ENCODE measurements around the gene KRTDAP.

Gene KRTDAP

GRCh38 chr19:35512831-35513627, 22.8 kb upstream of the KRTDAP start:
- no peak for DNase-seq

- no peak for DNase-seq
Measured at GRCh38 chr19:35511337-35511736, 21.1 kb upstream of the KRTDAP start.

GRCh38 chr19:35510626-35510964, 20.3 kb upstream of the KRTDAP start:
- no peak for DNase-seq

- DNase-seq = peak; percentile 67 to 69
Measured at GRCh38 chr19:35509861-35510625, 19.8 kb upstream of the KRTDAP start.

GRCh38 chr19:35509018-35509652, 18.9 kb upstream of the KRTDAP start:
- peak in 1 of 2 experiments; percentile 9 for DNase-seq

GRCh38 chr19:35508129-35508528, 17.9 kb upstream of the KRTDAP start:
- no peak for DNase-seq

GRCh38 chr19:35507561-35507960, 17.3 kb upstream of the KRTDAP start:
- DNase-seq = no peak

GRCh38 chr19:35506011-35506410, 15.7 kb upstream of the KRTDAP start:
- no peak for DNase-seq

- DNase-seq = no peak
Measured at GRCh38 chr19:35502751-35503150, 12.5 kb upstream of the KRTDAP start.

- DNase-seq = no peak
Measured at GRCh38 chr19:35501684-35502083, 11.4 kb upstream of the KRTDAP start.

GRCh38 chr19:35500611-35501010, 10.3 kb upstream of the KRTDAP start:
- DNase-seq = no peak

GRCh38 chr19:35498984-35499527, 8.8 kb upstream of the KRTDAP start:
- DNase-seq = no peak

GRCh38 chr19:35498220-35498619, 8.0 kb upstream of the KRTDAP start:
- no peak for DNase-seq

- no peak for DNase-seq
Measured at GRCh38 chr19:35497406-35497805, 7.1 kb upstream of the KRTDAP start.

GRCh38 chr19:35495107-35496064, 5.1 kb upstream of the KRTDAP start:
- peak; percentile 82 to 89 for DNase-seq

- no peak for DNase-seq
Measured at GRCh38 chr19:35493971-35494370, 3.7 kb upstream of the KRTDAP start.

GRCh38 chr19:35491836-35492360, 1.6 kb upstream of the KRTDAP start:
- DNase-seq = no peak

GRCh38 chr19:35488677-35489076, 1.6 kb downstream of the KRTDAP start:
- DNase-seq = no peak

GRCh38 chr19:35487656-35488182, 2.5 kb downstream of the KRTDAP start:
- no peak for DNase-seq

- no peak for DNase-seq
Measured at GRCh38 chr19:35486268-35486708, 4.0 kb downstream of the KRTDAP start.

GRCh38 chr19:35484252-35485036, 5.8 kb downstream of the KRTDAP start:
- no peak for DNase-seq

Measured in activated CD4-positive, alpha-beta T cell treated with anti-CD3 and anti-CD28 coated beads, Interleukin-2, amount 50 U/mL, for 4 hours (primary cell).